ENCODE results near the gene MALSU1. TPM values are rescaled to one million over a fixed set of nuclear protein-coding genes. Genes with fewer than 3 reads are reported as not detected.

MALSU1 gene
- total RNA-seq, 4 donors from 2014 or later: 41.4 to 107 (median 55.8) TPM

- H3K4me3 ChIP-seq: no peak overlapping the region
- H3K9me3 ChIP-seq: peaks cover 0 to 5% (median 0%) of the 10 kb centered on the region in 4 donors
- H3K27me3 ChIP-seq: no peaks in the 10 kb centered on the region
- no peak overlapping the region for H3K27ac ChIP-seq
- 87 to 89% methylated on average over 2 of the region's 2 CpGs for WGBS, 2 donors
- H3K4me1 ChIP-seq: peaks cover 0 to 24% (median 2%) of the 10 kb centered on the region in 4 donors
- no peaks in the 10 kb centered on the region for H3K36me3 ChIP-seq
- TF ChIP-seq EP300 (IDR thresholded peaks at IDR 0.05) (no peak), CTCF (IDR thresholded peaks at IDR 0.05) (no peak), POLR2A (IDR thresholded peaks at IDR 0.05) (no peak)
- no peak for DNase-seq (ENCODE audit: low spot score in 2 of 2)
These were observed 39.3 kb downstream of the MALSU1 start for GRCh38 chr7:23338439-23338838.

DNA sequence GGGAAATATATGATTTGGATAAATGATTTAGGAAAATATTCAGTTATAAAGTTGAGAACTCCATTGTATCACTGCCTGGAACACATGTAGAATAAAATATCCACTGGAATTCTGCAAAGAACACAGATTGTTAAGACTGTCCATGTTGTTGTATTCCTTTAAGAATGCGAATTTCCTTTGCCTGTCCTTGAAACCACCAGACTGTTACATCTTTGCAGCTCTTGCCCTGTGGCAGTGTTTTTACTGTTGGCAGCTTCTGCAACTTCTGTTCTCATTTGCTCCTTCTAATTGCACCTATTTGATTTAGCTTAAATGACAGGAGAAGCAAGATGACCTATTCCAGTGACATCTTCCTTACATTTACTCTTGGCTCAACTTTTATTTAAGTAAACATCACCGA lies 39.7 kb downstream of the MALSU1 start:
- Histone ChIP-seq H3K9me3 (peaks cover 0 to 5% (median 0%) of the 10 kb centered on the region in 4 donors), H3K27ac (no peak overlapping the region), H3K36me3 (no peaks in the 10 kb centered on the region), H3K4me3 (no peak overlapping the region), H3K4me1 (peaks cover 0 to 19% (median 2%) of the 10 kb centered on the region in 4 donors), H3K27me3 (no peaks in the 10 kb centered on the region)
- WGBS, 2 donors: 83 to 87% methylated on average over 2 of the region's 2 CpGs
- TF ChIP-seq CTCF (IDR thresholded peaks at IDR 0.05) (no peak), EP300 (IDR thresholded peaks at IDR 0.05) (no peak), POLR2A (IDR thresholded peaks at IDR 0.05) (no peak)
- DNase-seq (ENCODE audit: low spot score in 2 of 2): no peak

DNA sequence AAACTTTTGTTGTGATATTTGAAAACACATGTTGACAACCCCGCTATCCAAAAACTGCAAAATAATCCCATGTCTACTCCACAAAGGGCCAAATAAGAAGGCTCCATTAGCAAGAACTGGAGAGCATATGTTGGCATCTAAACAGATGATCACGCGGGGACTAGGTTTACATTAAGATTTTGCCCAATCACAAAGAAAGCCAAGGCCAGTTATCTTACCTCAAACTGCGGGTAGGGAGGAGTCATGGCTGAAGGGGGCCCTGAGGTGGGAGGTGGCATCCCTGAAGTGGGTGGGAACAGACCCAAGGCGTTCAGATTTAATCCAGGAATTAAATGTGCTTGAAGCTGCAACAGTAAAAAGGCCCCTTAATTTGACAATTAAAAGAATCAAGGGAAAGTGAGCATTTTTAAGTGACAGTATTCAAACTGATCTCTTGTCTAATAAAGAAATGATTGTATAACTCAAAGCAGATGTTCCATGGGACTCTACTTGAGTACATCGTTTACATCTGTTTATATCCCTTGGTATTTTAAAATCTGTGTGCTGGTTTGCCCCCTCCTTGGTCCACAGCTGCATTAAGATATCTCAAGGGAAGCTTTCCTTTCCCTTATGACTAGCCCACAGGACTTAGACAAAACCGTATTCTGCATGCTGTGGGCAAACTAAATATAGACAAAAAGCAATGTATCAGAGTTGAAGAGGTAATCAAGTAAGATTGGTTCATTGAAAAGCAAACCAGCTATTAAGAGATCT lies 42.9 kb downstream of the MALSU1 start:
- WGBS, 2 donors: 76 to 81% methylated on average over 7 of the region's 7 CpGs
- H3K4me1 ChIP-seq: no peaks in the 10 kb centered on the region
- TF ChIP-seq EP300 (IDR thresholded peaks at IDR 0.05) (no peak), CTCF (IDR thresholded peaks at IDR 0.05) (no peak), POLR2A (IDR thresholded peaks at IDR 0.05) (no peak)

DNA sequence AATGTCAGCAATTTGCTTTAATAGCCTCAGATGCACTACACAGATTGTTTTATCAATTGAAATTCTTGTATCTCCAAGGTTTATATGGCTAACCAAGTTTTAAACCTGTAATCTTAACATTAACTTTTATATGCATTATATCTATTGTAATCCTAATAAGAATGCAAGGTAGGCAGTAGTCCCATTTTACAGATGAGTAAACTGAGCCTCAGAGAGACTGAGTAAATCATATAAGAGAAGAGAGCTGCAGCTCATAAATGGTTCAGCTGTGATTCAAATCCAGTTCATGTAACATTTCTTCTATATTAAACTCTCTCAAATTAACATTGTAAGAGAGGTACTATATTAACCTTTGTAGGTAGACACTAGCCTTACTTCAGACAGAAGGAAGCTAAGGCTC lies 44.0 kb downstream of the MALSU1 start:
- no peak overlapping the region for H3K27ac ChIP-seq
- H3K4me1 ChIP-seq: no peaks in the 10 kb centered on the region
- no peaks in the 10 kb centered on the region for H3K27me3 ChIP-seq
- TF ChIP-seq CTCF (IDR thresholded peaks at IDR 0.05): no peak
- no peaks in the 10 kb centered on the region for H3K9me3 ChIP-seq
- no peaks in the 10 kb centered on the region for H3K36me3 ChIP-seq
- no peak overlapping the region for H3K4me3 ChIP-seq
- DNase-seq (ENCODE audit: low spot score in 2 of 2): no peak

More for the DNA sequence above, 42.9 kb downstream of the MALSU1 start:
- Histone ChIP-seq H3K27ac (no peak overlapping the region), H3K4me3 (no peak overlapping the region), H3K36me3 (no peaks in the 10 kb centered on the region), H3K9me3 (peaks cover 0 to 5% (median 0%) of the 10 kb centered on the region in 4 donors), H3K27me3 (no peaks in the 10 kb centered on the region)
- no peak for DNase-seq (ENCODE audit: low spot score in 2 of 2)

DNA sequence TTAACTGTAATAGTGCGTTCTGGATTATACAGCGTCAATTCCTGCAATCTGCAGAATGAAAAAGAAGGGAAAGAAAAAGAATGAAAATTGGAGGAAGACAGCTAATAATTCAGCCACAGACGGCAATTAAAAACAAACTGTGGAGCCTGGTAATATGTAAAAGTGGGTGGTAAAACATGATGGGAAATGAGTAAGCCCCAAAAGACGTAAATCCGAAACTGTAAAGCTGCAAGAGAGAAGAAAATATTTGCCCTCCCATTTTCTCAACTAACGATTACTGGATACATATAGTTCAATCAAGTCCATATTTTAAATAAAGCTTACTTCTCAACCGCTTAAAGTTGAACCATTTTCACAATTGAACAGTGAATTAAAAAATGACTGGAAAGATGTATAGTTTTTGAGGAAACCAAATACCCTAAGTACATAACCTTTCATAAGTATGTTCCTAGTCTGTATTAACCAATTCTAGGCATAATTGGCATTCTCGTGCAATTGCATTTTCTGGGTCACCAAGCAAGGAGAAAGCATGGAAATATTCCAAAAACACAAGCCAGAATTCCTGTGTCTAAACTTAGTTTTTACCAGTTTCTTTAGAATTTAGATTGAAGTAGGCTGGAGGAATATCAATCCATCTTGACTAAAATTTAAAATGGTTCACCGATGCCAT lies 44.8 kb downstream of the MALSU1 start:
- TF ChIP-seq POLR2A (IDR thresholded peaks at IDR 0.05) (no peak), CTCF (IDR thresholded peaks at IDR 0.05) (no peak), EP300 (IDR thresholded peaks at IDR 0.05) (no peak)
- no peaks in the 10 kb centered on the region for H3K27me3 ChIP-seq
- no peak overlapping the region for H3K27ac ChIP-seq
- no peak for DNase-seq (ENCODE audit: low spot score in 2 of 2)
- 88% methylated on average over 9 of the region's 9 CpGs for WGBS, 2 donors
- H3K36me3 ChIP-seq: no peaks in the 10 kb centered on the region
- H3K4me1 ChIP-seq: no peaks in the 10 kb centered on the region
- H3K9me3 ChIP-seq: no peaks in the 10 kb centered on the region
- H3K4me3 ChIP-seq: no peak overlapping the region
